Measurements from ENCODE around the gene MEOX1.

- no peak for TF ChIP-seq CTCF (IDR thresholded peaks at IDR 0.05)
- no peak for TF ChIP-seq EZH2 (IDR thresholded peaks at IDR 0.05; ENCODE audit: borderline replicate concordance, insufficient read depth, low read depth, low read length, poor library complexity, severe bottlenecking)
Observed at GRCh38 chr17:43663383-43663782, 1.7 kb upstream of the MEOX1 start.
